Keratinocyte (primary cell): ENCODE measurements around the gene WDR17. TPM values are rescaled to one million over a fixed set of nuclear protein-coding genes. Genes with fewer than 3 reads are reported as not detected.

Source experiments
- DNase-seq: peaks from one replicate; pipeline ENCODE4 v3.0.0-alpha.2; 2011; ENCODE audit warnings: low read depth, missing footprints, low spot score
- FAIRE-seq: peaks from 2 replicates; lab custom pipeline; 2011; peaks lifted over from hg19 to GRCh38; lab: Jason Lieb, UNC
- H2AFZ ChIP-seq: 2 replicates; pipeline ENCODE4 v1.6.0; 2012; ENCODE audit warnings: low read length, control low read depth, inconsistent platforms; ENCODE audit not compliant: control insufficient read depth
- H3K27ac ChIP-seq: 2 replicates; pipeline ENCODE4 v1.5.1; 2011; ENCODE audit warnings: low read length; ENCODE audit not compliant: control insufficient read depth, insufficient read depth
- H3K27me3 ChIP-seq: 3 replicates; pipeline ENCODE4 v1.6.0; 2011; ENCODE audit warnings: low read length; ENCODE audit not compliant: control insufficient read depth, insufficient read depth; ENCODE audit errors: extremely low read depth
- H3K36me3 ChIP-seq, 2 experiments: 2 replicates in 1 of 2; 3 replicates in 1 of 2; pipeline ENCODE4 v1.5.1; 2011; ENCODE audit warnings: low read length in 2 of 2, mild to moderate bottlenecking in 1 of 2; ENCODE audit not compliant: control insufficient read depth in 2 of 2, insufficient read depth in 2 of 2; ENCODE audit errors: extremely low read depth in 1 of 2
- H3K4me1 ChIP-seq: 3 replicates; pipeline ENCODE4 v1.5.1; 2011; ENCODE audit warnings: low read length; ENCODE audit not compliant: control insufficient read depth, insufficient read depth; ENCODE audit errors: extremely low read depth
- H3K4me2 ChIP-seq: 3 replicates; pipeline ENCODE4 v1.6.0; 2011; ENCODE audit warnings: low read depth, low read length; ENCODE audit not compliant: control insufficient read depth, insufficient read depth; ENCODE audit errors: extremely low read depth
- H3K4me3 ChIP-seq, 3 experiments: fragments of 200-600 bp in 1 of 3; sonication (generic) in 1 of 3; 2 replicates in 2 of 3; 3 replicates in 1 of 3; pipeline ENCODE4 v1.5.1; 2011 to 2016; ENCODE audit warnings: low read length in 3 of 3, mild to moderate bottlenecking in 3 of 3, control low read depth in 2 of 3, inconsistent platforms in 1 of 3, low read depth in 1 of 3, mixed read lengths in 1 of 3, mixed run types in 1 of 3, moderate library complexity in 1 of 3; ENCODE audit not compliant: control insufficient read depth in 2 of 3, insufficient read depth in 2 of 3; ENCODE audit errors: extremely low read depth in 1 of 3
- H3K79me2 ChIP-seq: 2 replicates; pipeline ENCODE4 v1.6.0; 2012; ENCODE audit warnings: low read length; ENCODE audit not compliant: control insufficient read depth, insufficient read depth
- H3K9ac ChIP-seq: 3 replicates; pipeline ENCODE4 v1.6.0; 2011; ENCODE audit warnings: low read length; ENCODE audit not compliant: control insufficient read depth, insufficient read depth; ENCODE audit errors: extremely low read depth
- H3K9me1 ChIP-seq: 3 replicates; pipeline ENCODE4 v1.6.0; 2011; ENCODE audit warnings: low read length; ENCODE audit not compliant: control insufficient read depth, insufficient read depth; ENCODE audit errors: extremely low read depth
- H3K9me3 ChIP-seq: 2 replicates; pipeline ENCODE4 v1.5.1; 2012; ENCODE audit warnings: low read depth, low read length; ENCODE audit not compliant: control insufficient read depth
- H4K20me1 ChIP-seq: 3 replicates; pipeline ENCODE4 v1.6.0; 2011; ENCODE audit warnings: low read length; ENCODE audit not compliant: control insufficient read depth, insufficient read depth; ENCODE audit errors: extremely low read depth
- EZH2 ChIP-seq: IDR thresholded peaks from one replicate; pipeline ENCODE4 v1.6.1; 2012; ENCODE audit warnings: inconsistent platforms, mild to moderate bottlenecking, low read length, moderate library complexity
- dilution Hi-C: fragments of 300-500 bp; cut with MboI; formaldehyde crosslinking; loops from one replicate; pipeline ENCODE4 v1.7.0; 2020; ENCODE audit warnings: low sequenced_read_pairs; ENCODE audit not compliant: extremely low pct_ligation_motif_present
- polyA plus RNA-seq, 5 experiments: library from polyadenylated mRNA; depleted of rRNA in 3 of 5; stranded (reverse) in 3 of 5; stranded (forward) in 1 of 5; unstranded in 1 of 5; fragments of >200 nt; gene quantifications; 1 replicate in 1 of 5; 2 replicates in 3 of 5; 3 replicates in 1 of 5; pipeline versions ENCODE4 v1.2.1 to v1.2.3, GENCODE V29; 2011 to 2012; ENCODE audit warnings: missing spikeins in 2 of 5, low read depth in 1 of 5, low replicate concordance in 1 of 5
- TF ChIP-seq, protein P1 (sequence below), 3 experiments: IDR thresholded peaks in 1 of 3; conservative IDR thresholded peaks in 1 of 3; optimal IDR thresholded peaks in 1 of 3; 2 replicates in 2 of 3; 3 replicates in 1 of 3; pipeline versions ENCODE3 to v1.5.1; 2011; ENCODE audit warnings: low read length in 3 of 3, mild to moderate bottlenecking in 3 of 3, moderate library complexity in 2 of 3, control low read depth in 1 of 3, inconsistent platforms in 1 of 3; ENCODE audit not compliant: insufficient read depth in 2 of 3; ENCODE audit errors: extremely low read depth in 1 of 3

The WDR17 gene
- polyA plus RNA-seq, 1 donor (not counting 4 experiments of a cell fraction or from before 2014, with no cell fraction given): 1.1 TPM

DNA sequence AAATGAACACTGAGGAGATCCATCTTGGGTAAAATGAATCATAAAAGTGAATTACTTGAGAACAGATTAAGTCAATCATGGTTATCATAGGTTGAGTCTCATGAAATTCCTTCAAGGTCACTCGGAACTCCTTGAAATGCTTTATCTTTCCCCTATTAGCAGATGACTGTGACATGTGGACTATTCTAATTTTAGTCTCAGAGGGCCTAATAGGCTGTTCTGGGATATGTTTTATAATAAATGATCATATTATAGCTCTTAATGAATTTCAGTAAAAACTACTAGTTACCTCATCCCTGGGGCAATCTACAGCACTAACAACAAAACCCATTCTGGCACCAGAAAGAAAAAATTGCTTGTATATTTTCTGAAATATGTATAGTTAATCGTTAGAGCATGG is 85.1 kb downstream of the WDR17 start:
- H3K36me3 ChIP-seq: no peaks in the 10 kb centered on the region
- FAIRE-seq (no peak), DNase-seq (no peak)
- no peak overlapping the region for H3K9ac ChIP-seq
- TF ChIP-seq EZH2: no peak
- TF ChIP-seq, protein P1, sequence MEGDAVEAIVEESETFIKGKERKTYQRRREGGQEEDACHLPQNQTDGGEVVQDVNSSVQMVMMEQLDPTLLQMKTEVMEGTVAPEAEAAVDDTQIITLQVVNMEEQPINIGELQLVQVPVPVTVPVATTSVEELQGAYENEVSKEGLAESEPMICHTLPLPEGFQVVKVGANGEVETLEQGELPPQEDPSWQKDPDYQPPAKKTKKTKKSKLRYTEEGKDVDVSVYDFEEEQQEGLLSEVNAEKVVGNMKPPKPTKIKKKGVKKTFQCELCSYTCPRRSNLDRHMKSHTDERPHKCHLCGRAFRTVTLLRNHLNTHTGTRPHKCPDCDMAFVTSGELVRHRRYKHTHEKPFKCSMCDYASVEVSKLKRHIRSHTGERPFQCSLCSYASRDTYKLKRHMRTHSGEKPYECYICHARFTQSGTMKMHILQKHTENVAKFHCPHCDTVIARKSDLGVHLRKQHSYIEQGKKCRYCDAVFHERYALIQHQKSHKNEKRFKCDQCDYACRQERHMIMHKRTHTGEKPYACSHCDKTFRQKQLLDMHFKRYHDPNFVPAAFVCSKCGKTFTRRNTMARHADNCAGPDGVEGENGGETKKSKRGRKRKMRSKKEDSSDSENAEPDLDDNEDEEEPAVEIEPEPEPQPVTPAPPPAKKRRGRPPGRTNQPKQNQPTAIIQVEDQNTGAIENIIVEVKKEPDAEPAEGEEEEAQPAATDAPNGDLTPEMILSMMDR (optimal IDR thresholded peaks at IDR 0.05 in 1 of 3, IDR thresholded peaks at IDR 0.05 in 1 of 3, conservative IDR thresholded peaks at IDR 0.05 in 1 of 3; ENCODE audit: extremely low read depth in 1 of 3, insufficient read depth in 2 of 3, low read length in 3 of 3): no peak
- H3K4me1 ChIP-seq: no peaks in the 10 kb centered on the region
- H3K27me3 ChIP-seq: no peaks in the 10 kb centered on the region
- no peak overlapping the region for H3K4me2 ChIP-seq
- dilution Hi-C loops: no loop called here
- H3K9me1 ChIP-seq: no peaks in the 10 kb centered on the region
- H2AFZ ChIP-seq: no peak overlapping the region
- no peaks in the 10 kb centered on the region for H4K20me1 ChIP-seq
- H3K79me2 ChIP-seq: no peaks in the 10 kb centered on the region
- no peak overlapping the region for H3K4me3 ChIP-seq
- H3K9me3 ChIP-seq: no peaks in the 10 kb centered on the region
- H3K27ac ChIP-seq: no peak overlapping the region

DNA sequence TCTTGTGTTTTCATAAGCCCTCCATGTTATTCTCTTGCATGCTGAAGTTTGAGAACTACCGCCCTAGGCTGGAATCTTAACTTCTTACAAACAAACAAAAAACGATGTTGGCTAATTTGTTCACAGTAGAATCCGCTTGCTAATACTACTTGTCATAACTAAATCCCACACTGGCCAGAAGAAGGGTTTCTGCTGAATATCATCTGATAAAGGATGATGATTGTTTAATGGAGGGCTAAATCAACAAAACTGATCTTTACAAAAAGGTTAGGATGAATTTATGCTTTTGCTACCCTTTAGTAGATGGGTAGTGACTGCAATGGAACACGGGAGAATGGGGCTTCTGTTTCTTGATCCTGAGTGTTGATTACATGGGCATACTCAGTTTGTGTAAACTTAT is 87.5 kb downstream of the WDR17 start:
- H4K20me1 ChIP-seq: no peaks in the 10 kb centered on the region
- no peaks in the 10 kb centered on the region for H3K36me3 ChIP-seq
- H3K79me2 ChIP-seq: no peaks in the 10 kb centered on the region
- no peak for TF ChIP-seq EZH2
- TF ChIP-seq, protein P1 (optimal IDR thresholded peaks at IDR 0.05 in 1 of 3, IDR thresholded peaks at IDR 0.05 in 1 of 3, conservative IDR thresholded peaks at IDR 0.05 in 1 of 3; ENCODE audit: extremely low read depth in 1 of 3, insufficient read depth in 2 of 3, low read length in 3 of 3): no peak
- no peaks in the 10 kb centered on the region for H3K9me1 ChIP-seq
- H3K9me3 ChIP-seq: no peaks in the 10 kb centered on the region
- H3K9ac ChIP-seq: no peak overlapping the region
- DNase-seq (no peak), FAIRE-seq (no peak)
- H3K27ac ChIP-seq: no peak overlapping the region
- no peak overlapping the region for H3K4me3 ChIP-seq
- no peaks in the 10 kb centered on the region for H3K27me3 ChIP-seq
- H3K4me1 ChIP-seq: no peaks in the 10 kb centered on the region
- no peak overlapping the region for H3K4me2 ChIP-seq
- H2AFZ ChIP-seq: no peak overlapping the region
- dilution Hi-C loops: no loop called here
